ENCODE results near the gene ZIC5. TPM values are rescaled to one million over a fixed set of nuclear protein-coding genes. Genes with fewer than 3 reads are reported as not detected.
"Not testable (repeated sequence)": the region's sequence is repeated elsewhere in the genome, so short reads cannot be mapped to it uniquely, and the experiment has no call there.

ZIC5 gene
- total RNA-seq, 1 experiment from 2014 or later, result not detected

DNA sequence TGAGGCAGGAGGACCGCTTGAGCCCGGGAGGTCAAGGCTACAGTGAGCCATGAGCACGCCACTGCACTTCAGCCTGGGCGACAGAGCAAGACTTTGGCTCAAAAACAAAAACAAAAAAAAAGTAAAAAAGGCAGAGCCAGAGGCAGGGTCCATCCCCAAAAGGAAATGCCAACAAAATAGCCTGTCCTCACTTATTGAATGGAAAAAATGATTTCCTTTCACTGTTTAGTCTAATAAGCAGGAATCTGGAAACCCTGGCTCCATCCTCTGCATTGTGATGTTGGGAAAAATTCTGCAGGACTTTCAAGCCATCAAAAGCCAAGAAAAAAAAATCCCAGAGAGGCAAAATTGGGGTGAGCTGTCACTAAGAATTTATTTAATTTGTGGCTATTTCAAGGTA, 23.2 kb downstream of the ZIC5 start:
- CTCF ChIA-PET, result no interaction called here
- BruUV-seq (replicated peaks), result no TSS peak
- no peak for DNase-seq

DNA sequence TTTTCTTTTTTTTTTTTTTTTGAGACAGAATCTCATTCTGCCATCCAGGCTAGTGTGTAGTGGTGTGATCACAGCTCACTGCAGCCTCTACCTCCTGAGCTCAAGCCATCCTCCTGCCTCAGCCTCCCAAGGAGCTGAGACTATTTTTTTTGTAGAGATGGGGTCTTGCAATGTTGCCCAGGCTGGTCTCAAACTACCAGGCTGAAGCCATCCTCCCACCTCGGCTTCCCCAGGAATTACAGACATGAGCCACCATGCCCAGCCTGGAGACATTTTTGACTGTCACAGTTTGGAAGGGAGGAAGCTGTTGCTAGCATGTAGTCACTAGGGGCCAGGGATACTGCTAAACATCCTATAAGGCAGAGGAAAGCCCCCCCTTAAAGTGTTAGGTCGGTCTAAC, 23.9 kb downstream of the ZIC5 start:
- no peaks in the 10 kb centered on the region for H4K20me1 ChIP-seq (ENCODE audit: low read length)
- H3K27ac ChIP-seq (ENCODE audit: low read length), result no peak overlapping the region
- no peak overlapping the region for H3K4me2 ChIP-seq (ENCODE audit: low read length)
- H3K9me2 ChIP-seq (replicated peaks; ENCODE audit: low read length), result no peaks in the 10 kb centered on the region
- DNase-seq (no peak), ATAC-seq (no peak)
- H3K27me3 ChIP-seq (ENCODE audit: low read length), result peaks cover 44% of the 10 kb centered on the region
- no peak overlapping the region for H2AFZ ChIP-seq (ENCODE audit: low read length)
- no peaks in the 10 kb centered on the region for H3K79me2 ChIP-seq (ENCODE audit: low read length)
- H3K4me3 ChIP-seq (ENCODE audit: low read length), result no peak overlapping the region
- H3K9ac ChIP-seq (ENCODE audit: low read length), result no peak overlapping the region
- H3K9me3 ChIP-seq (ENCODE audit: low read length), result no peaks in the 10 kb centered on the region
- H3K4me1 ChIP-seq (ENCODE audit: insufficient read depth, low read length), result no peaks in the 10 kb centered on the region
- TF ChIP-seq, protein P1, sequence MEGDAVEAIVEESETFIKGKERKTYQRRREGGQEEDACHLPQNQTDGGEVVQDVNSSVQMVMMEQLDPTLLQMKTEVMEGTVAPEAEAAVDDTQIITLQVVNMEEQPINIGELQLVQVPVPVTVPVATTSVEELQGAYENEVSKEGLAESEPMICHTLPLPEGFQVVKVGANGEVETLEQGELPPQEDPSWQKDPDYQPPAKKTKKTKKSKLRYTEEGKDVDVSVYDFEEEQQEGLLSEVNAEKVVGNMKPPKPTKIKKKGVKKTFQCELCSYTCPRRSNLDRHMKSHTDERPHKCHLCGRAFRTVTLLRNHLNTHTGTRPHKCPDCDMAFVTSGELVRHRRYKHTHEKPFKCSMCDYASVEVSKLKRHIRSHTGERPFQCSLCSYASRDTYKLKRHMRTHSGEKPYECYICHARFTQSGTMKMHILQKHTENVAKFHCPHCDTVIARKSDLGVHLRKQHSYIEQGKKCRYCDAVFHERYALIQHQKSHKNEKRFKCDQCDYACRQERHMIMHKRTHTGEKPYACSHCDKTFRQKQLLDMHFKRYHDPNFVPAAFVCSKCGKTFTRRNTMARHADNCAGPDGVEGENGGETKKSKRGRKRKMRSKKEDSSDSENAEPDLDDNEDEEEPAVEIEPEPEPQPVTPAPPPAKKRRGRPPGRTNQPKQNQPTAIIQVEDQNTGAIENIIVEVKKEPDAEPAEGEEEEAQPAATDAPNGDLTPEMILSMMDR (conservative IDR thresholded peaks at IDR 0.05; ENCODE audit: low read depth, low read length), result no peak
- TF ChIP-seq EZH2phosphoT487 (IDR thresholded peaks at IDR 0.05; ENCODE audit: borderline replicate concordance, low read length), result no peak
- no peak for TF ChIP-seq EZH2 (IDR thresholded peaks at IDR 0.05; ENCODE audit: low read length, unreplicated experiment)
- POLR2A ChIA-PET (ENCODE audit: unreplicated experiment), result no interaction called here
- BruUV-seq (replicated peaks), result no TSS peak
- H3K36me3 ChIP-seq (ENCODE audit: low read depth, low read length), result no peaks in the 10 kb centered on the region
- CTCF ChIA-PET, result no interaction called here
- no peaks in the 10 kb centered on the region for H3F3A ChIP-seq (ENCODE audit: low read length, unreplicated experiment)
- intact Hi-C loops (cut with micrococcal nuclease), result no loop called here

More for the DNA sequence above, 23.2 kb downstream of the ZIC5 start:
- Histone ChIP-seq H3K27me3 (ENCODE audit: low read length) (peaks cover 51% of the 10 kb centered on the region), H4K20me1 (ENCODE audit: low read length) (no peaks in the 10 kb centered on the region), H3K9me2 (replicated peaks; ENCODE audit: low read length) (no peaks in the 10 kb centered on the region), H3K4me3 (ENCODE audit: low read length) (no peak overlapping the region), H3K79me2 (ENCODE audit: low read length) (no peaks in the 10 kb centered on the region), H2AFZ (ENCODE audit: low read length) (no peak overlapping the region), H3K4me2 (ENCODE audit: low read length) (no peak overlapping the region), H3K27ac (ENCODE audit: low read length) (no peak overlapping the region), H3K9me3 (ENCODE audit: low read length) (no peaks in the 10 kb centered on the region), H3K4me1 (ENCODE audit: insufficient read depth, low read length) (no peaks in the 10 kb centered on the region), H3K9ac (ENCODE audit: low read length) (no peak overlapping the region), H3F3A (ENCODE audit: low read length, unreplicated experiment) (no peaks in the 10 kb centered on the region), H3K36me3 (ENCODE audit: low read depth, low read length) (no peaks in the 10 kb centered on the region)
- POLR2A ChIA-PET (ENCODE audit: unreplicated experiment), result no interaction called here
- intact Hi-C loops (cut with micrococcal nuclease), result no loop called here
- TF ChIP-seq EZH2 (IDR thresholded peaks at IDR 0.05; ENCODE audit: low read length, unreplicated experiment) (no peak), EZH2phosphoT487 (IDR thresholded peaks at IDR 0.05; ENCODE audit: borderline replicate concordance, low read length) (no peak)
- TF ChIP-seq, protein P1 (conservative IDR thresholded peaks at IDR 0.05; ENCODE audit: low read depth, low read length), result no peak
- no peak for ATAC-seq

DNA sequence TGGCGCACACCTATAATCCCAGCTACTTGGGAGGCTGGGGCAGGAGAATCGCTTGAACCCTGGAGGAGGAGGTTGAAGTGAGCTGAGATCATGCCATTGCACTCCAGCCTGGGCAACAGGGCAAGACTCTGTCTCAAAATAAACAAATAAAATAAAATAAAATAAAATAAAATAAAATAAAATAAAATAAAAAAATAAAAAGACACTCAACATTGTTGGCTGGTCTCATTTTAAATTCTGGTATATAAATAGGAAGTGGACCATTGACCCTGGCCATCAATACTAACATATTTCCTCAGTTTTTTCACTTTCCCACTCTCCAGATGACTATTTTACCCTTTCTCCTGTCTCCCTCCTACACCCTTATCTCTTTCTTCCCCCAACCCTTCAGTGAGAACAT, 26.1 kb downstream of the ZIC5 start:
- H3K4me1 ChIP-seq (ENCODE audit: insufficient read depth, low read length); CTCF ChIA-PET; DNase-seq; H3K9me2 ChIP-seq (replicated peaks; ENCODE audit: low read length); H4K20me1 ChIP-seq (ENCODE audit: low read length); POLR2A ChIA-PET (ENCODE audit: unreplicated experiment); H3K4me3 ChIP-seq (ENCODE audit: low read length); BruUV-seq (replicated peaks); H3K36me3 ChIP-seq (ENCODE audit: low read depth, low read length); H3K9me3 ChIP-seq (ENCODE audit: low read length); ATAC-seq; H3K27ac ChIP-seq (ENCODE audit: low read length); H3K4me2 ChIP-seq (ENCODE audit: low read length); H3K79me2 ChIP-seq (ENCODE audit: low read length); H2AFZ ChIP-seq (ENCODE audit: low read length); H3F3A ChIP-seq (ENCODE audit: low read length, unreplicated experiment); H3K9ac ChIP-seq (ENCODE audit: low read length); intact Hi-C loops (cut with micrococcal nuclease): not testable (repeated sequence)
- H3K27me3 ChIP-seq (ENCODE audit: low read length), result peaks cover 32% of the 10 kb centered on the region
